A673 (cell line): ENCODE measurements around the gene TRIM14.
"Not testable (repeated sequence)": the region's sequence is repeated elsewhere in the genome, so short reads cannot be mapped to it uniquely, and the experiment has no call there.

Experiments used
- EZH2 ChIP-seq: fragments of 200-600 bp; sonication (generic); IDR thresholded peaks from 2 replicates; pipeline ENCODE4 v1.6.1; 2017; ENCODE audit warnings: borderline replicate concordance, low read depth, mild to moderate bottlenecking, mixed read lengths, antibody characterized with exemption, low read length; ENCODE audit not compliant: poor library complexity, severe bottlenecking
- TF ChIP-seq, protein P1 (sequence below): fragments of 300-800, 200-600 bp; sonication (generic); conservative IDR thresholded peaks from 2 replicates; pipeline ENCODE4 v1.5.1; 2017; ENCODE audit warnings: low read depth, mild to moderate bottlenecking, antibody characterized with exemption, low read length, moderate library complexity, mixed read lengths

DNA sequence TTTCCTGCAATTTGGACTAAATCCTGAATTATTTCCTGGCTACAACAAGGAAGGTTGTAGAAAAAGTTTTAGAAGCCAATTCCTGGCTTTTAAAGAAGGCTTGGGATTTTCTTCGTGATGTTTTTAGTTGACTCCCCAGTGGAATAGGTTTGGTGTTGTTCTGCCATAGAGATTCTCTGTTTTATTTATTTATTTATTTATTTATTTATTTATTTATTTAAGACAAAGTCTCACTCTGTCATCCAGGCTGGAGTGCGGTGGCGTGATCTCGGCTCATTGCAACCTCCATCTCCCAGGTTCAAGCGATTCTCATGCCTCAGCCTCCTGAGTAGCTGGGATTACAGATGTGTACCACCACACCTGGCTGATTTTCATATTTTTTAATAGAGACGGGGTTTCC lies 1.9 kb downstream of the TRIM14 start:
- TF ChIP-seq, protein P1, sequence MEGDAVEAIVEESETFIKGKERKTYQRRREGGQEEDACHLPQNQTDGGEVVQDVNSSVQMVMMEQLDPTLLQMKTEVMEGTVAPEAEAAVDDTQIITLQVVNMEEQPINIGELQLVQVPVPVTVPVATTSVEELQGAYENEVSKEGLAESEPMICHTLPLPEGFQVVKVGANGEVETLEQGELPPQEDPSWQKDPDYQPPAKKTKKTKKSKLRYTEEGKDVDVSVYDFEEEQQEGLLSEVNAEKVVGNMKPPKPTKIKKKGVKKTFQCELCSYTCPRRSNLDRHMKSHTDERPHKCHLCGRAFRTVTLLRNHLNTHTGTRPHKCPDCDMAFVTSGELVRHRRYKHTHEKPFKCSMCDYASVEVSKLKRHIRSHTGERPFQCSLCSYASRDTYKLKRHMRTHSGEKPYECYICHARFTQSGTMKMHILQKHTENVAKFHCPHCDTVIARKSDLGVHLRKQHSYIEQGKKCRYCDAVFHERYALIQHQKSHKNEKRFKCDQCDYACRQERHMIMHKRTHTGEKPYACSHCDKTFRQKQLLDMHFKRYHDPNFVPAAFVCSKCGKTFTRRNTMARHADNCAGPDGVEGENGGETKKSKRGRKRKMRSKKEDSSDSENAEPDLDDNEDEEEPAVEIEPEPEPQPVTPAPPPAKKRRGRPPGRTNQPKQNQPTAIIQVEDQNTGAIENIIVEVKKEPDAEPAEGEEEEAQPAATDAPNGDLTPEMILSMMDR, result not testable (repeated sequence)
- TF ChIP-seq EZH2, result not testable (repeated sequence)
